NCI-H2196 treated with DMSO at 0.1 percent for 48 hours (cell line): ENCODE measurements around the gene CEP170B.
"Not testable (repeated sequence)": the region's sequence is repeated elsewhere in the genome, so short reads cannot be mapped to it uniquely, and the experiment has no call there.

Experiments used
- DNase-seq: peaks from one replicate; lab custom pipeline; 2025; ENCODE audit not compliant: unreplicated experiment; lab: John Stamatoyannopoulos, UW

Gene CEP170B

GRCh38 chr14:104904650-104905578 lies 39.8 kb downstream of the CEP170B start:
- DNase-seq = not testable (repeated sequence)

- not testable (repeated sequence) for DNase-seq
These were observed 40.5 kb downstream of the CEP170B start for GRCh38 chr14:104905579-104905933.

DNA sequence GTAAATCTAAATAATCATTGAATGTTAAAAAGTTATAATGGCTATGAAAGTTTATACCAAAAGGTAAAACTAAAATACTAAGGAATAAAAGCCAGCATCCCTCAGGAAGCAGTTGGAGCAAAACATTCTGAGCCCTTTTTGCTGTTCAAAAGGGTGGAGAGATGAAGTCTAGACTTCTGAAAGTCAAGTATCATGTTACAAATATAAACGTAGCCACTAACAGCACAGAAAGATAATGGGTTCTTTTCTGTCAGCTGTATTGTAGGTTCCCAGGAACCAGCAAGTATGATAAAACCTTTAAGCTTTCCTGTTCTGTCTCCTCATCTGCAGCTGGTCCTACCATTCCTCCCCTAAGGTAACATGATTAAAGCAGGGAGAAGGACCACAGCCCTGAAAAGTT lies 43.2 kb downstream of the CEP170B start:
- no peak for DNase-seq

GRCh38 chr14:104912053-104912452 lies 47.0 kb downstream of the CEP170B start:
- DNase-seq = no peak

DNA sequence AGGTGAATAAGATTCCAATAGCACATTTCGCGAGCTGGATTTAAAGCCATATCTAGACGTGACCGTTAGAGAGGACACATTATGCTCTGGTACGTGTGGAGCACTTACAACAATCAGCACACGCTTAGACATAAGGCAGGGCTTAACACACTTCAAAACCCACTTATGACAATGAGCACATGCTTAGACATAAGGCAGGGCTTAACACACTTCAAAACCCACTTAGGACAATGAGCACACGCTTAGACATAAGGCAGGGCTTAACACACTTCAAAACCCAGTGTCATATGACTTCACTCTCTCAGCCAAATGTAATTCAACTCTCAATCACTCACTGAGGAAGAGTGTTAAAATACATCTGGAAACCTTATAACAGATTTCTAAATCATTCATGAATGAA lies 48.4 kb downstream of the CEP170B start:
- DNase-seq = no peak

GRCh38 chr14:104917116-104917515 lies 52.0 kb downstream of the CEP170B start:
- DNase-seq = no peak

DNA sequence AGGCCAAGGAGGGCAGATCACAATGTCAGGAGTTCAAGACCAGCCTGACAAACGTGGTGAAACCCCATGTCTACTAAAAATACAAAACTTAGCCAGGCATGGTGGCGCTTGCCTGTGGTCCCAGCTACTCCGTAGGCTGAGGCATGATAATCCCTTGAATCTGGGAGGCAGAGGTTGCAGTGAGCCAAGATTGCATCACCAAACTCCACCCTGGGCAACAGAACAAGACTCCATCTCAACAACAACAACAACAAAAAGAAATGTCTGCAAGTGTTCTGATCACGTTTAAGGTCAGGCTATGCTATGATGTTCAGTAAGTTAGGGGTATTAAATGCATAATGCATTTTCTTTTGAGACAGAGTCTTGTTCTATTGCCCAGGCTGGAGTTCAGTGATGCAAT lies 52.9 kb downstream of the CEP170B start:
- no peak for DNase-seq

DNA sequence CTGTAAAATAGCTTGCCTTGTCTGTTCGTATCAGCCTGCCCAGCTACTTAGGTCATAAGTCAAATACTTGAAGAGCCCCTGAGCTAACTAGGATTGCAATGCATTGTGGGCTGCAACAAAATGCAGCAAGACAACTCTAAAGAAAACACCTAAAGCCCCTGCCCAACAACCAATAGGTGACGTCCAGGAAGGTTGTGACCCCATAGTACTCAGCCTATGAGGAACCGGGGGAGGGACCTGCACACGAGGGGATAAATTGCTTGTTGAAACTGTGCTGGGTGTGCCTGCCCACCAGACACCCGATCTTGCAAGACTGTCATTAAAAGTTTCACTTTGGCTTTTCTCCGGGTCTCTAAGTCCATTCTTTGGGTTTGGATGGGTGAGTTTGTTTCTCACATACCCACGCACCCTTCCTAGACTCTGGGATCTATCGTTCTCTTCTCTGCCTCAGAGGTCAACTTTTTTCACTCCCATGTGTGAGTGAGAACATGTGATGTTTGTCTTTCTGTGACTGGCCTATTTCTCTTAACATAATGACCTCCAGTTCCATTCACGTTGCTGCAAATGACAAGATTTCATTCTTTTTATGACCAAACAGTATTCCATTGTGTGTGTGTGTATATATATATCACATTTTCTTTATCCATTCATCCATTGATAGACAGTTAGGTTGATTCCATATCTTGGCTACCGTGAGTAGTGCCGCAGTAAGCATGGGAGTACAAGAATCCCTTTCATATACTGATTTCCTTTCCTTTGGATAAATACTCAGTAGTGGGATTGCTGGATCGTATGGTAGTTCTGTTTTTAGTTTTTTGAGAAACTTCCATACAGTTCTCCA lies 54.3 kb downstream of the CEP170B start:
- DNase-seq = not testable (repeated sequence)

- DNase-seq = no peak
These were observed 54.9 kb downstream of the CEP170B start for GRCh38 chr14:104919993-104920315.

GRCh38 chr14:104923640-104924420 lies 58.8 kb downstream of the CEP170B start:
- DNase-seq = no peak

DNA sequence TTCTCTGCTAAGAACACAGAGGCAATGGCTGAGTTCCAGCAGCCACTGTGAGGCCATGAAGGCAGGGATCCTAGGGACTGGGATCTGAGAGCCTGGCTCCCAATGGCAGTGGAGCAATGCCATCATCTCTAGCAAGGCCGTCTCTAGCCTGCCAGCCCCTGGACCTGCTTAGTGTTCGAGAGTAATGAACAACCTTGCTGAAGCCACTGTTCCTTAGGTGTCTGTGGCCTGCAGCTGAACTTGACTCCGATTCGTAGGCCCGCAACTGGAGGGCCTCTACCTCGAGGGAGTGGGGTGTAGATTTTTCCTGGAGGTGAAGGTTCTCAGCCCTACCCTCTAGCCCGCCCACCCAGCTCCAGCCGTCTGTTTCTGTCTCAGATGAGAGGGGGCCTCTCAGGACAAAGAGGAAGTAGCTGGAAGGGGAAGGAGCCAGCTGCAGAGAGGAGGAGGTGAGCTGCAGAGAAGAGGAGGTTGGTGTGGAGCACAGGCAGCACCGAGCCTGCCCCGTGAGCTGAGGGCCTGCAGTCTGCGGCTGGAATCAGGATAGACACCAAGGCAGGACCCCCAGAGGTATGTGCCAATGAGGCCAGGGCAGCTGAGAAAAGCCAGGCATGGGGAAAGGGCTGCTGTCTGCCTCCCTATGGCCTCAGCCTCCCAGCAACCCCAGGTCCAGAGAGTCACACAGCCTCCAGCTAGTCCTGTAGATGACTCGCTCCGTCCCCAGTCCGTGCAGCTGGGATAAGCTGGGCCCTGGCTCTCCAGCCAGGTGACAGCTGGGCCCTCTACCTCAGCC lies 59.5 kb downstream of the CEP170B start, which contains the start of gene PLD4:
Gene PLD4 (plus strand): TSS at position 459 of the 793 bp plus-strand sequence. CDS start 2,262 bp downstream, outside the sequence.
- DNase-seq = no peak

DNA sequence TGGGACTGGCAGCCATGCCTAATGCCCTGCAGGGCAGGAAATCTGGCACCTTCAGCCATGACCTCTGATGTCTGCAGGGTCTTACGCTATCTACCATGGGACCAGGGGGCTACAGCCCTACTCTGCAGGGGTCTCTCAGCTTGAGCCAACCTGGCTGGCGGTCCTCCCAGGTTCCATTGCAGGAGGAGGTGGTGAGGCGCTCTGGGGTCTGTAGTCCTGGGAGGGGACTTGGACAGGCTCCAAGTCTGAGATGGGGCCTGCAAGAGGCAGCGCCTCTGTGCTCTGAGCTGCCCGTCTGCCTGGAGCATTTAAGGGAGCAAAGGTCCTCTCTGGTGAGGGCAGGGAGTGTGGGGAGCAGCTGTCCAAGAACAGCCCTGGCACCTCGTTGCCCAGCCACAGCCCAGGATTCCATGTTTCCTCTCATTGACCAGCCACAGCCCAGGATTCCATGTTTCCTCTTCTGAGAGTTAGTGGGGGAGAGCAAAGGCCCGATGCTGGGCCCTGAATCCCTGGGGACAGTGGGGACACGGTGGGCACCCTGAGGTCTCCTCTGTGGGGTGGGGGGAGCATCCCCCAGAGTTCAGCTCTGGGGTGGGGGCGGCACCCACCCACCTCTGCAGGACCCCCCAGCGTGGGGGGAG lies 60.3 kb downstream of the CEP170B start:
- DNase-seq = no peak

DNA sequence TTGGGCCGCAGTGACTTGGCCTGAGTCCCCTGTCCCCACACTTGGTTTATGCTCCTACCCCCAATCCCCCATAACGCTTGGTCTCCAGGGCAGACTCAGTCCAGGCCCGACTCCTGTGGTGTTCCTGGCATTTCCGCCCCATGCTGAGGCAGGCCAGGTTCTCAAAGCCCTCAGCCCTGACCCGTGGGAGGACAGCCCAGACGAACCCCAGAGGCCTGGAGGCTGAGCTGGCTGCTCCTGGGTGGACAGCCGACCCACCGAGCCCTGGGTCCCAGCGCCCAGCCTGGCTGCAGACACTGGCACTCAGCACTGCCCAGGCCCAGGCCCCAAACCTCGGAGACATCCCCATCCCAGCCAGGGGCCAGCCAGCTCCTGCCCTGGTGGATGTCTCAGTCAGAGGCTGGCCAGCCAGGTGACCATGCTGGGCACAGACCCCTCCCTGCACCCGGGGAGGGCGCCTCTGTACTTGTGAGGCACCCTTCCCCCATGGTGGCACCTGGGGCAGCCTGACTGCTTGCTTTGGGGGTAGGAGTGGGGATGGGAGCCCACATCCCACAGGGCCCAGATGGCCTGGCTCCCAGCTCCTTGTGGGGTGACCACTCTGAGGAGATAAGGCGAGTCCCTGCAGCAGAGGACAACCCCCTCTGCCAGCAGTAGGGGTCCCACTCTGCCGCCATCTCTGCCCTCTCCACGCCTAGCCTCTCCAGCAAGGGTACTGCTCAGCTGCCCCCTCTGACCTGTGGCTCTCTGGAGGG lies 61.0 kb downstream of the CEP170B start:
- no peak for DNase-seq

DNA sequence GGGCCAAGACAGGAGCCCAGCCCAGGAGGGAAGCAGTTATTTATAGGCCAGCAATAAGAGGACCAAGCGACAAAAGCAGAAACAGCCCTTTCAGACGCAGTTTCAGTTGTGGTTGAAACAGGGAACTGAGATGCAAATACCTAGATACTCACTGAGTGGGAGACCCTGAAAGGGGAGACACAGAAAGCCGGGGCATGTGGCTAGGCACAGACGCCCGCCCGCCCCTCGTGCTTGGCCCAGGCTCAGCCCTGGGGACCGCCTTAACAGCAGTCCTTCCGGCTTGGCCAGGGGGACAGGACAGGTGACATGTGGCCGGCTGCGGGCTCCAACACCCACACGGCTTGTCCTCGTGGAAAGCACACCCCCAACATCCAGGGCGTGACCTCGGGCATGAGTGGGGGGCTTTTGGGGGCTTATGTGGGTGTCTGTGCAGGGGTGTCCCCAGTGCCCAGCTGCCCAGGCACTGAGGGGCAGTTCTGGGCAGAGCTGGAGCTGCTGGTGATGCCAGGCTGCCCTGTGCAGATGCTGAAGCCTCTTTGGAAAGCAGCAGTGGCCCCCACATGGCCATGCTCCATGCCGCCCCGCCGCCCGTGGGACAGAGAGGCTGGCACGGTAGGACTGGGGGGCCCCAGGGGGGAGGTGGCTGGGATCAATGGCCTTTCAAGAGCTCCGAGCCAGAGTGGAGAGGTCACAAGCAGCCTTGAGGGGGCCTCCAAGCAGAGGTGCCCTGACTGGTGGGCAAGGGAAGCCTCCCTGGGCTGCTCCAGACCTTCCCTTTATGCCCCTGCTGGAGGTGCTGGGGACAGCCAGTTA lies 61.8 kb downstream of the CEP170B start:
- DNase-seq = no peak

DNA sequence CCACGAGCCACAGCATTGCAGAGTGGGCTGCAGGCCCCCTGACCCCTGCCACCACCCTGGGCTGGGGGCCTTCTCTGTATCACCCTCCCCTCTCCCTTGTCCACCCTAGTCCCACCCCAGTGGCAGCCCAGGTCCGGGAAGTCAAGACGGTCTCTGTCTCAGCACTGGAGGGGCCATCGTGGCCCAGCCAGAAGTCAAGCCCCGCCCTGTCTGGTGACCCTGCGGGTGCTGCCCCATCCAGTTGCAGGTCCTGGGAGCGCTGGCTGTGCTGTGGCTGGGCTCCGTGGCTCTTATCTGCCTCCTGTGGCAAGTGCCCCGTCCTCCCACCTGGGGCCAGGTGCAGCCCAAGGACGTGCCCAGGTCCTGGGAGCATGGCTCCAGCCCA lies 62.4 kb downstream of the CEP170B start:
- DNase-seq = no peak

DNA sequence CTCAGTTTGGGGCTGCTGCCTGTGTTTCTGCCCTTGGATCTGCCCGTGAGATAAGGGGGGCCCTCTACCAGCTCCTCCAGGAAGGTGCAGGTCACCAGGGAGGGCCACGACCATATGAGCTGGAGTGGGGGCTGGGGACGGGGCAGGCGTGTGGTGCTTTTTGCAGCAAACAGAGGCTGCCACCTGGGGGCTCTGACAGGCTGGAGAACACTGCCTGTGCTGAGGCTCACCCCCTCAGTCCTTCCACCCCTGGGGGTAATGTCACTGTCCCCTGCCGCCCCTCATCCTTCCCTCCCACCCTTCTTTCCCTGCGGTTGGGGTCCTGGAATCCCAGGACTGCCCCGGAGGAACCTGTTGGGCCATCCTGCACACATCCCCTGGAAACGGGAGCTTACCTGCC lies 62.8 kb downstream of the CEP170B start:
- DNase-seq = no peak

- DNase-seq = no peak
These were observed 63.5 kb downstream of the CEP170B start for GRCh38 chr14:104928391-104929133.
